HUES6 (cell line): ENCODE measurements around the gene CACNA1C.
A peak's percentile ranks its signal among the peaks of the same experiment; 100 is the strongest.
"Not testable (repeated sequence)": the region's sequence is repeated elsewhere in the genome, so short reads cannot be mapped to it uniquely, and the experiment has no call there.

Experiments used
- H3K27ac ChIP-seq: 2 replicates; pipeline ENCODE4 v1.7.0; 2013; ENCODE audit warnings: low read depth, mild to moderate bottlenecking, low read length, inconsistent platforms
- H3K27me3 ChIP-seq: 2 replicates; pipeline ENCODE4 v1.6.1; 2013; ENCODE audit warnings: low read length; ENCODE audit not compliant: control insufficient read depth, insufficient read depth
- H3K36me3 ChIP-seq: 2 replicates; pipeline ENCODE4 v1.6.1; 2013; ENCODE audit warnings: low read length; ENCODE audit not compliant: control insufficient read depth, insufficient read depth
- H3K4me1 ChIP-seq: 2 replicates; pipeline ENCODE4 v1.6.1; 2013; ENCODE audit warnings: low read length; ENCODE audit not compliant: control insufficient read depth, insufficient read depth
- H3K4me3 ChIP-seq: 2 replicates; pipeline ENCODE4 v1.5.1; 2013; ENCODE audit warnings: low read depth, low read length
- H3K9ac ChIP-seq: one replicate; pipeline ENCODE4 v1.6.1; 2013; ENCODE audit warnings: mild to moderate bottlenecking, low read length
- H3K9me3 ChIP-seq: 2 replicates; pipeline ENCODE4 v1.6.1; 2013; ENCODE audit warnings: low read depth, low read length; ENCODE audit not compliant: control insufficient read depth, insufficient read depth

Gene CACNA1C

DNA sequence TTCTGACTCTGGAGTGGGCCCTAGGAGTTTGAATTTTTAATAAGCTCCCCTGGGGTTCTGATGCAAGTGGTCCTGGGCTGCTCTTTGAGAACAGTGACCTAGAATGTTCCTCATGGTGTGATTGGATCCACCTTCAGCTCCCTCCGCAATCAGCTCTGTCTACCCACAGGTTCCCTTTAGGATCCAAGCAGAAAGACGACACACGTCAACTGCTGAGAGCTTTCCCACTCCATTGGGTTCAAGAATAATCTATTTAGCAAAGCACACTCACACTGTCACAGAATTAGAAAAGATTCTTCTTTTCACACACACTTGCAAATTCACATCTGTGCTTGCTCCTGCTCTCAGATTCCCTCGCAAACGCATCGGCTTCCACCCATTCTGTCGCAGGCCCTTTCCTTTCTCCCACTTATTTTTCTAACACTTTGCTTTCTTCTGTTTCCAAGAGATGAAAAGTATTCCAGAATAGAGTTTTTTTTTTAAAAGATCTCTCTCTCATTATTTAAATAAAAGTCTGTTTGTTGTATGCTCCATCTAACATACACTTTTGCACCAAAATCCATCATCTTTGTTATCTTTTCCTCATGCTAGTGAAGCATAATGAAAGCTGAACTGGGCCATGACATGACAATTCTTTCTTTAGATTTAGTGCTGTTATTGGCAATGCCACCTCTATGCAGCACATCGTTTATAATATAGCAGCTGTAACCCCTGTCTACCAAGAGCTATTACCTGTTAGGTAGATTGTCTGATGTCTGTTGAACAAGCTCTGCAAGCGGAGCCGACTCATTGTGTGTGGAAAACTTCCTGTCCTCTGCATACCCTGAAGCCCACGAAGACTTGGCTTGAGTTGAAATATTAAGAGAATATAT, 73.1 kb downstream of the CACNA1C start:
- H3K9me3 ChIP-seq: no peaks in the 10 kb centered on the region
- no peaks in the 10 kb centered on the region for H3K4me1 ChIP-seq
- H3K4me3 ChIP-seq: no peak overlapping the region
- H3K36me3 ChIP-seq: no peaks in the 10 kb centered on the region
- no peak overlapping the region for H3K9ac ChIP-seq
- H3K27me3 ChIP-seq: no peaks in the 10 kb centered on the region
- H3K27ac ChIP-seq: no peak overlapping the region

- H3K9me3 ChIP-seq: no peaks in the 10 kb centered on the region
- H3K36me3 ChIP-seq: no peaks in the 10 kb centered on the region
- H3K9ac ChIP-seq: no peak overlapping the region
- no peaks in the 10 kb centered on the region for H3K4me1 ChIP-seq
- H3K4me3 ChIP-seq: no peak overlapping the region
- H3K27me3 ChIP-seq: no peaks in the 10 kb centered on the region
- H3K27ac ChIP-seq: no peak overlapping the region
These were observed 74.1 kb downstream of the CACNA1C start for GRCh38 chr12:2126676-2127406.

- Histone ChIP-seq H3K27ac (no peak overlapping the region), H3K36me3 (no peaks in the 10 kb centered on the region), H3K4me3 (no peak overlapping the region), H3K9ac (no peak overlapping the region), H3K9me3 (no peaks in the 10 kb centered on the region), H3K4me1 (no peaks in the 10 kb centered on the region), H3K27me3 (no peaks in the 10 kb centered on the region)
These were observed 76.3 kb downstream of the CACNA1C start for GRCh38 chr12:2129076-2129475.

- not testable (repeated sequence) for H3K4me1 ChIP-seq
These were observed 83.1 kb downstream of the CACNA1C start for GRCh38 chr12:2135661-2136418.

GRCh38 chr12:2136901-2137300, 84.1 kb downstream of the CACNA1C start:
- H3K4me3 ChIP-seq: no peak overlapping the region
- H3K4me1 ChIP-seq: peaks cover 4% of the 10 kb centered on the region
- H3K36me3 ChIP-seq: no peaks in the 10 kb centered on the region
- H3K27ac ChIP-seq: no peak overlapping the region
- H3K27me3 ChIP-seq: no peaks in the 10 kb centered on the region
- H3K9me3 ChIP-seq: no peaks in the 10 kb centered on the region
- no peak overlapping the region for H3K9ac ChIP-seq

More at GRCh38 chr12:2135661-2136418, 83.1 kb downstream of the CACNA1C start:
- not testable (repeated sequence) for H3K36me3 ChIP-seq, H3K9ac ChIP-seq, H3K27ac ChIP-seq, H3K27me3 ChIP-seq, H3K9me3 ChIP-seq
- H3K4me3 ChIP-seq: peak overlapping the region; percentile 36; the same call in 1 of the 2 replicates

DNA sequence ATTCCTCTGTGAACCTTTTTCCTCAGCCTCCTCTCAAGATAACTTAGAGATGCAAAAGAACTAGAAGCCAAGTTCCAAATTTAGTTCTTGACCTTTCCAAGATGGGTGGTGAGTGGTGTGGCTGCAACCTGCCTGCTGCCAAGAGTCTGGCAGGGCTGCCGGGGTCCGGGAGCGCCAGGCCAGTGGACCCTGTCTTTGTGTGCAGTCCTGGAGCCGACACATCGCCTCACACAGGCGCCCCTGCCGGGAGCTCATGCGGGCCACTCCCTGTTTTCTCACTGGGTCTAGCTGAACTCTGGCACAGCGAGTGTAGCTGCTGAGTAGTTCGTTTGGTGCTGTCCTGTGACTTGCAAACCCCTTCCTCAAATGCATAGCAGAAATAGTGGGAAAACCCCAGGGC, 84.9 kb downstream of the CACNA1C start:
- Histone ChIP-seq H3K27me3 (no peaks in the 10 kb centered on the region), H3K4me1 (peaks cover 4% of the 10 kb centered on the region), H3K9ac (no peak overlapping the region), H3K27ac (no peak overlapping the region), H3K36me3 (no peaks in the 10 kb centered on the region), H3K9me3 (no peaks in the 10 kb centered on the region), H3K4me3 (no peak overlapping the region)

DNA sequence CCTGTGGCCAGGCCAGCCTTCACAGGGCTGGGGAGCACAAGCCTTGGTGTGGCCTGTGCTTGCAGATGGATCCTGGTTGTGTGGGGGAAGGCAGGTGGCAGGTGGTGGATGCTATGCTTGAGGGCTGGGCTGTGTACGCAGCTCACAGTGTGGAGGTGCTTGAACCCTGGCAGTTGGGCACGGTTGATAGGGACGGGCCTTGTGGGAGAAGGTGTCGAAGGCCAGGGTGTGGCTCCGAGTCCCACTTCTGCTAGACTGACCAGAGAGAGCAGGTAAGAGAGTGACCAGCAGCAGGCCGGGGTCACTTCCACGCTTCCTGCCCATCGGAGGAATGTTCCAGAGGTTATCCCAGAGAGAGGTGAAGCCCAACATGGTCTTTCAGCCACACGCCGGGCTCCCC, 85.5 kb downstream of the CACNA1C start:
- H3K9me3 ChIP-seq: no peaks in the 10 kb centered on the region
- H3K36me3 ChIP-seq: no peaks in the 10 kb centered on the region
- no peaks in the 10 kb centered on the region for H3K27me3 ChIP-seq
- no peak overlapping the region for H3K4me3 ChIP-seq
- peaks cover 4% of the 10 kb centered on the region for H3K4me1 ChIP-seq
- no peak overlapping the region for H3K9ac ChIP-seq
- H3K27ac ChIP-seq: no peak overlapping the region

- H3K9me3 ChIP-seq: no peaks in the 10 kb centered on the region
These were observed 86.1 kb downstream of the CACNA1C start for GRCh38 chr12:2138871-2139308.

DNA sequence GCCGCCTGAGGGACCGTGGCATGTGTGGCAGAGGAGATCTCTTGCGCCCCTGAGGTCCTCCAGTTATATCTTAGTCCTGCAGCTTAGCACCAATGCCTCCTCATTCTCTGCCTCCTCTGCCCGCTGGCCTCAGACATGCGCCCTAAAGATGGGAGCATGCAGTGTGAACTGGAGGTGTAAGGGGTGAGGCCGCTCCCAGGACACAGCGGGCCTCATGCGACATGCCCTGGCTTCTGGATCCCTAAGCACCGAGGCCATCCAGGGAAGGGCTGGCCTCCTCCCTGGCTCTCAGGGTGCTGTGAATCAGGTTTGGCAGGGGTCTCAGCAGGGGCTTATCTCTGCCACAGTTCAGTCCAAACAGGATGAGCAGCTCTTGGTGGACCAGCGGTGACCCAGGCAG, 86.9 kb downstream of the CACNA1C start:
- Histone ChIP-seq H3K9me3 (no peaks in the 10 kb centered on the region), H3K4me1 (peaks cover 4% of the 10 kb centered on the region), H3K27ac (no peak overlapping the region), H3K4me3 (no peak overlapping the region), H3K36me3 (no peaks in the 10 kb centered on the region), H3K27me3 (no peaks in the 10 kb centered on the region), H3K9ac (no peak overlapping the region)

More at GRCh38 chr12:2138871-2139308, 86.1 kb downstream of the CACNA1C start:
- H3K9ac ChIP-seq: no peak overlapping the region
- no peaks in the 10 kb centered on the region for H3K36me3 ChIP-seq
- H3K27ac ChIP-seq: no peak overlapping the region
- H3K27me3 ChIP-seq: no peaks in the 10 kb centered on the region
- no peak overlapping the region for H3K4me3 ChIP-seq
- peaks cover 4% of the 10 kb centered on the region for H3K4me1 ChIP-seq

DNA sequence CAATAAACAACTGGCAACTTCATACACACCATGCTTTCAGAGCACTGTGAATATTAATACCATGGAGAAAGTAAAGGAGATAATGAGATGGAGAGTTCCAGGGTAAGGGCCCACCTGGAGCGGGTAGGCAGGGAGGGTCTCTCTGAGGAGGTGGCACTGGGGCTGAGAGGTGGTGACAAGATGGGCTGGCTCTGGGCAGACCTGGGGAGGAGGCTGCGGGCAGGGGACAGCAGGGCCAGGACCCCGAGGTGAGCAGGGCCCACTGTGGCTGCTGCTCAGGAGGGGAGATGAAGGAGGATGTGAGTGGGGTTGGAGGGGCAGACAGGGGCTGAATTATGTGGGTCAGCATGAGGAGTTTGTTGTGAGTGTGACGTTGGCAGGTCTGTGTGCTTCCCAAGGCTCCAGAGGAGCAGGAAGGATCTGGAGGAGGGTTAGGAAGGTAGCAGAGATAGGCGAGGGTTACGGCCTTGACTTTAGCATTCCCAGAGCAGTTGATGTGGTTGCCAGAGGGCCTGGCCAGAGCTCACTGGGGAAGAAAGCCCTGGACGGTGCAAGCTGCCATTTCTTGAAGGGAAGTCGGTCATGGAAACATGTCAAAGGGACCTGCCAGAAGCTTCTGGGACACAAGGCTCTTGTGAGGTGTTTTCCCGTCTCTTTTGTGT, 88.2 kb downstream of the CACNA1C start:
- Histone ChIP-seq H3K36me3 (no peaks in the 10 kb centered on the region), H3K9me3 (no peaks in the 10 kb centered on the region), H3K4me3 (no peak overlapping the region), H3K27me3 (no peaks in the 10 kb centered on the region), H3K4me1 (peaks cover 8% of the 10 kb centered on the region), H3K27ac (no peak overlapping the region), H3K9ac (no peak overlapping the region)
